Astrocyte of the spinal cord (primary cell): Measurements from ENCODE around the gene RAB37.
A peak's percentile ranks its signal among the peaks of the same experiment; 100 is the strongest.

Experiments used
- DNase-seq: peaks from one replicate; pipeline ENCODE4 v3.0.0; 2011; ENCODE audit warnings: low read depth, low spot score
- H3K4me3 ChIP-seq: 2 replicates; pipeline ENCODE4 v1.5.1; 2011; ENCODE audit warnings: low read depth, mild to moderate bottlenecking, low read length, moderate library complexity
- in situ Hi-C: cut with HindIII; loops from 2 replicates; pipeline ENCODE4 v1.10.0; 2017; ENCODE audit warnings: low sequenced_read_pairs
- TF ChIP-seq, protein P1 (sequence below): IDR thresholded peaks from 2 replicates; pipeline ENCODE4 v1.5.1; 2012; ENCODE audit warnings: low read depth, mild to moderate bottlenecking, low read length, inconsistent platforms

RAB37 gene

GRCh38 chr17:74736513-74737298 lies at the start of gene RAB37:
Gene RAB37 (plus strand): TSS chr17:74737256. CDS start chr17:74737273, 17 bp downstream.
- TF ChIP-seq, protein P1, sequence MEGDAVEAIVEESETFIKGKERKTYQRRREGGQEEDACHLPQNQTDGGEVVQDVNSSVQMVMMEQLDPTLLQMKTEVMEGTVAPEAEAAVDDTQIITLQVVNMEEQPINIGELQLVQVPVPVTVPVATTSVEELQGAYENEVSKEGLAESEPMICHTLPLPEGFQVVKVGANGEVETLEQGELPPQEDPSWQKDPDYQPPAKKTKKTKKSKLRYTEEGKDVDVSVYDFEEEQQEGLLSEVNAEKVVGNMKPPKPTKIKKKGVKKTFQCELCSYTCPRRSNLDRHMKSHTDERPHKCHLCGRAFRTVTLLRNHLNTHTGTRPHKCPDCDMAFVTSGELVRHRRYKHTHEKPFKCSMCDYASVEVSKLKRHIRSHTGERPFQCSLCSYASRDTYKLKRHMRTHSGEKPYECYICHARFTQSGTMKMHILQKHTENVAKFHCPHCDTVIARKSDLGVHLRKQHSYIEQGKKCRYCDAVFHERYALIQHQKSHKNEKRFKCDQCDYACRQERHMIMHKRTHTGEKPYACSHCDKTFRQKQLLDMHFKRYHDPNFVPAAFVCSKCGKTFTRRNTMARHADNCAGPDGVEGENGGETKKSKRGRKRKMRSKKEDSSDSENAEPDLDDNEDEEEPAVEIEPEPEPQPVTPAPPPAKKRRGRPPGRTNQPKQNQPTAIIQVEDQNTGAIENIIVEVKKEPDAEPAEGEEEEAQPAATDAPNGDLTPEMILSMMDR, result peak; percentile 30
- DNase-seq, result no peak
- in situ Hi-C loops, result no loop called here
- H3K4me3 ChIP-seq, result no peak within 1 kb of the TSS

GRCh38 chr17:74687886-74688285 lies 49.2 kb upstream of the RAB37 start:
- H3K4me3 ChIP-seq, result no peak overlapping the region
- TF ChIP-seq, protein P1, result no peak
- no peak for DNase-seq
- in situ Hi-C loops, result no loop called here

- in situ Hi-C loops, result no loop called here
- TF ChIP-seq, protein P1, result no peak
- H3K4me3 ChIP-seq, result no peak overlapping the region
- no peak for DNase-seq
Measured at GRCh38 chr17:74690409-74690825, 46.6 kb upstream of the RAB37 start.

DNA sequence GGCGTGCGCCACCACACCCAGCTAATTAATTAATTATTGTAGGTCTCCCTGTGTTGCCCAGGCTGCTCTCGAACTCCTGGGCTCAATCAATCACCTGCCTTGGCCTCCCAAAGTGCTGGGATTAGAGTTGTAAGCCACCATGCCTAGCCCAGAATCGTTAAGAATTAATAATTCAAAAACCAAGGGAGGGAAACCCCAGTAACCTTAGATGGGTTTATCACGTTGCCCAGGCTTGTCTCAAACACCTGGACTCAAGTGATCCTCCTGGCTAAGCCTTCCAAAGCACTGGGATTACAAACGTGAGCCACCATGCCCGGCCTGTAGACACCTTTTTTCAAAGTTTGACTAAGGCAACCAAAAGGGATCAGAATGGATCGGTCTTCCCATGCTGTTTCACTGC lies 45.9 kb upstream of the RAB37 start:
- no peak for DNase-seq
- TF ChIP-seq, protein P1, result no peak
- H3K4me3 ChIP-seq, result no peak overlapping the region
- in situ Hi-C loops, result no loop called here

GRCh38 chr17:74694081-74694480 lies 43.0 kb upstream of the RAB37 start:
- H3K4me3 ChIP-seq, result no peak overlapping the region
- no peak for DNase-seq
- in situ Hi-C loops, result no loop called here
- TF ChIP-seq, protein P1, result no peak

DNA sequence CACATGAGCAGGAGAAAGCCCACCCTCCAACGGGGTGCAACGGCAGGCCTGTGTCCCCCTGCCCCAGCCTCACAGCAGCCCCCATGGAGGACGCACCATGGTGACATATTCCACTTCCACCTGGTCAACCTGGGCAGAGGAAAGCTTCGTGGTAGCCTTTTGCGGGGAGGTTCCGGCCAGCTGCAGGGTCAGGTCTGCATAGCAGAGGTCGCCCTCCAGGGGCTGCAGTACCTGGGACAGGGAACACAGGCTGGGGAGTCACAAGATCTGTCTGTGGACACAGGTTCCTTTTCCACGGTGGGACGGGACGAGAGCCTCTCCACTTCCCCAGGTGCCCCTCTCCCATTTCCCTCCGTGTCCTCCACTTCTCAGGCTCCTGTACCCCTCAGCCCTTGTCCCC lies 41.4 kb upstream of the RAB37 start:
- in situ Hi-C loops, result no loop called here
- TF ChIP-seq, protein P1, result no peak
- no peak for DNase-seq
- H3K4me3 ChIP-seq, result no peak overlapping the region
